GM12878 (cell line): ENCODE measurements around the gene SH2D3A. TPM values are rescaled to one million over a fixed set of nuclear protein-coding genes. Genes with fewer than 3 reads are reported as not detected.
A peak's percentile ranks its signal among the peaks of the same experiment; 100 is the strongest.

Source experiments
- ATF7 ChIP-seq: fragments of 450-650 bp; IDR thresholded peaks from 2 replicates; pipeline ENCODE4 v1.6.1; 2016; ENCODE audit warnings: low read depth, mild to moderate bottlenecking
- BCL3 ChIP-seq: IDR thresholded peaks from 2 replicates; pipeline ENCODE4 v1.6.1; 2011; ENCODE audit warnings: borderline replicate concordance, low read depth, mild to moderate bottlenecking, moderate library complexity, low read length; ENCODE audit not compliant: insufficient read depth, poor library complexity, severe bottlenecking
- BRCA1 ChIP-seq: IDR thresholded peaks from 2 replicates; pipeline ENCODE4 v1.6.1; 2011; ENCODE audit warnings: low read depth, low read length, improper control_type of control experiment
- E4F1 ChIP-seq: fragments of 450-650 bp; IDR thresholded peaks from 2 replicates; pipeline ENCODE4 v1.6.1; 2018; ENCODE audit warnings: borderline replicate concordance, mild to moderate bottlenecking; ENCODE audit not compliant: partially characterized antibody
- ESRRA ChIP-seq: IDR thresholded peaks from 2 replicates; pipeline ENCODE4 v1.6.1; 2012; ENCODE audit warnings: mild to moderate bottlenecking, low read length, improper control_type of control experiment
- EZH2 ChIP-seq: IDR thresholded peaks from 2 replicates; pipeline ENCODE4 v1.6.1; 2012; ENCODE audit warnings: low read depth, mild to moderate bottlenecking, control low read depth, inconsistent platforms, low read length, borderline replicate concordance; ENCODE audit not compliant: control insufficient read depth
- IKZF2 ChIP-seq, 2 experiments: fragments of 450-650 bp; IDR thresholded peaks; 2 replicates each; pipeline ENCODE4 v1.6.1; 2017; ENCODE audit warnings: mild to moderate bottlenecking in 2 of 2, moderate library complexity in 2 of 2
- LARP7 ChIP-seq: fragments of 450-650 bp; IDR thresholded peaks from 2 replicates; pipeline ENCODE4 v1.6.1; 2017; ENCODE audit warnings: mild to moderate bottlenecking
- MAX ChIP-seq: IDR thresholded peaks from 2 replicates; pipeline ENCODE4 v1.6.1; 2012; ENCODE audit warnings: low read depth, low read length, improper control_type of control experiment
- MTA3 ChIP-seq: IDR thresholded peaks from 2 replicates; pipeline ENCODE4 v1.6.1; 2012; ENCODE audit warnings: low read length, inconsistent platforms, borderline replicate concordance
- MXI1 ChIP-seq: fragments of 150-350 bp; IDR thresholded peaks from 2 replicates; pipeline ENCODE4 v1.6.1; 2011; ENCODE audit warnings: low read depth, mild to moderate bottlenecking, inconsistent platforms, low read length, improper control_type of control experiment
- NBN ChIP-seq: fragments of 450-650 bp; IDR thresholded peaks from 2 replicates; pipeline ENCODE4 v1.6.1; 2016
- POLR2AphosphoS5 ChIP-seq: IDR thresholded peaks from 2 replicates; pipeline ENCODE4 v1.6.1; 2011; ENCODE audit warnings: mild to moderate bottlenecking, low read length, inconsistent platforms
- RAD21 ChIP-seq: IDR thresholded peaks from 2 replicates; pipeline ENCODE4 v1.6.1; 2011; ENCODE audit warnings: mild to moderate bottlenecking, low read depth, low read length, moderate library complexity; ENCODE audit not compliant: insufficient read depth
- RELB ChIP-seq: fragments of 450-650 bp; IDR thresholded peaks from 2 replicates; pipeline ENCODE4 v1.6.1; 2017; ENCODE audit warnings: low read depth, mild to moderate bottlenecking, moderate library complexity
- SPI1 ChIP-seq: IDR thresholded peaks from 2 replicates; pipeline ENCODE4 v1.6.1; 2011; ENCODE audit warnings: low read depth, mild to moderate bottlenecking, low read length, moderate library complexity, borderline replicate concordance; ENCODE audit not compliant: insufficient read depth
- SRF ChIP-seq, 2 experiments: IDR thresholded peaks; 2 replicates each; pipeline ENCODE4 v1.6.1; 2011; ENCODE audit warnings: low read depth in 2 of 2, low read length in 2 of 2, mild to moderate bottlenecking in 1 of 2, moderate library complexity in 1 of 2
- TCF7 ChIP-seq: IDR thresholded peaks from 2 replicates; pipeline ENCODE4 v1.6.1; 2014; ENCODE audit warnings: antibody characterized with exemption, borderline replicate concordance
- ZNF687 ChIP-seq: fragments of 450-650 bp; IDR thresholded peaks from 2 replicates; pipeline ENCODE4 v1.6.1; 2017; ENCODE audit warnings: mild to moderate bottlenecking, moderate library complexity
- polyA plus RNA-seq, 11 experiments: library from polyadenylated mRNA; depleted of rRNA in 4 of 11; unstranded in 6 of 11; stranded (reverse) in 5 of 11; fragments of >200 nt; fragmentation: Nextera tagmentation in 4 of 11; fragmentation: Illumina TruSeq in 1 of 11; extraction: Ambion mirVana in 4 of 11; extraction: Trizol in 1 of 11; gene quantifications; 1 replicate in 1 of 11; 2 replicates in 10 of 11; pipeline versions ENCODE4 v1.2.1 to v1.2.3, GENCODE V29; 2011 to 2016; ENCODE audit warnings: inconsistent platforms in 2 of 11, missing spikeins in 2 of 11, low read depth in 1 of 11
- total RNA-seq, 4 experiments: library from RNA; depleted of rRNA in 3 of 4; stranded (reverse); fragments of >200 nt in 3 of 4; fragmentation: Illumina TruSeq in 1 of 4; extraction: Trizol in 1 of 4; gene quantifications; 2 replicates each; pipeline versions ENCODE4 v1.2.1 to v1.2.3, GENCODE V29; 2013 to 2021

SH2D3A gene
- total and polyA plus RNA-seq, 10 of the 15 experiments (the other 5 are each of a cell fraction or from before 2014, with no cell fraction given), result 0.77 to 24.4 (median 9.5) TPM

- TF ChIP-seq SPI1 (no peak), BRCA1 (no peak), RELB (peak; percentile 21; the same call in 1 of the 2 replicates), ESRRA (no peak), MTA3 (no peak), MXI1 (no peak), NBN (no peak), E4F1 (no peak), BCL3 (no peak), RAD21 (no peak), IKZF2 (IDR thresholded peaks at IDR 0.05) (0 out of 4 replicates have a peak, but pooled peaks of 1 of the 2 experiments have one; percentile 52), EZH2 (no peak), ZNF687 (no peak), POLR2AphosphoS5 (no peak), SRF (IDR thresholded peaks at IDR 0.05; ENCODE audit: low read depth in 2 of 2, low read length in 2 of 2) (no peak), ATF7 (0 out of 2 replicates have a peak, but pooled peaks have one; percentile 13), LARP7 (no peak), TCF7 (no peak), MAX (no peak)
These were observed 28.3 kb downstream of the SH2D3A start (continued) for GRCh38 chr19:6738787-6739389.
